HS-27A (cell line): Measurements from ENCODE around the gene AHCTF1.
A peak's percentile ranks its signal among the peaks of the same experiment; 100 is the strongest.

ENCODE experiments used
- DNase-seq: peaks from one replicate; pipeline ENCODE4 v3.0.0-alpha.2; 2012; ENCODE audit warnings: low read depth, missing footprints

The AHCTF1 gene

GRCh38 chr1:246931549-246932365 lies at the start of gene AHCTF1:
TSS of gene AHCTF1 (minus strand) at chr1:246931948. CDS start at chr1:246918370, 13,578 bp downstream.
- DNase-seq = peak; percentile 91

- DNase-seq = no peak
Measured at GRCh38 chr1:246978785-246979184, 47.0 kb upstream of the AHCTF1 start.

GRCh38 chr1:246978281-246978680 lies 46.5 kb upstream of the AHCTF1 start:
- DNase-seq = no peak

GRCh38 chr1:246971969-246972368 lies 40.2 kb upstream of the AHCTF1 start:
- no peak for DNase-seq

GRCh38 chr1:246971090-246971721 lies 39.5 kb upstream of the AHCTF1 start:
- peak; percentile 14 for DNase-seq

GRCh38 chr1:246969621-246970020 lies 37.9 kb upstream of the AHCTF1 start:
- DNase-seq = no peak

GRCh38 chr1:246966502-246966901 lies 34.8 kb upstream of the AHCTF1 start:
- no peak for DNase-seq

- DNase-seq = no peak
Measured at GRCh38 chr1:246959944-246960693, 28.4 kb upstream of the AHCTF1 start.

- DNase-seq = no peak
Measured at GRCh38 chr1:246954126-246954525, 22.4 kb upstream of the AHCTF1 start.

- no peak for DNase-seq
Measured at GRCh38 chr1:246951413-246951812, 19.7 kb upstream of the AHCTF1 start.

GRCh38 chr1:246949956-246950355 lies 18.2 kb upstream of the AHCTF1 start:
- no peak for DNase-seq

GRCh38 chr1:246947255-246947654 lies 15.5 kb upstream of the AHCTF1 start:
- DNase-seq = no peak

- DNase-seq = no peak
Measured at GRCh38 chr1:246946366-246946765, 14.6 kb upstream of the AHCTF1 start.

- DNase-seq = no peak
Measured at GRCh38 chr1:246934765-246935164, 3.0 kb upstream of the AHCTF1 start.

GRCh38 chr1:246933893-246934292 lies 2.1 kb upstream of the AHCTF1 start:
- DNase-seq = no peak

- DNase-seq = no peak
Measured at GRCh38 chr1:246932366-246932700, 585 bp upstream of the AHCTF1 start.

GRCh38 chr1:246930830-246931548 lies 759 bp downstream of the AHCTF1 start:
- DNase-seq = peak; percentile 15

- no peak for DNase-seq
Measured at GRCh38 chr1:246925997-246926626, 5.6 kb downstream of the AHCTF1 start.

- DNase-seq = no peak
Measured at GRCh38 chr1:246923900-246924299, 7.8 kb downstream of the AHCTF1 start.

- DNase-seq = no peak
Measured at GRCh38 chr1:246923482-246923881, 8.3 kb downstream of the AHCTF1 start.

- DNase-seq = no peak
Measured at GRCh38 chr1:246921481-246921880, 10.3 kb downstream of the AHCTF1 start.

GRCh38 chr1:246919902-246920301 lies 11.8 kb downstream of the AHCTF1 start:
- no peak for DNase-seq
